DOHH2 (cell line): ENCODE measurements around the gene ALOX15B.

Experiments used
- H3F3A ChIP-seq: fragments of 200-600 bp; sonication (generic), shearing (Covaris generic); 2 replicates; pipeline ENCODE4 v1.6.0; 2016; ENCODE audit warnings: antibody characterized with exemption, mild to moderate bottlenecking; ENCODE audit not compliant: control insufficient read depth, insufficient read depth
- H3K27ac ChIP-seq: fragments of 200-600 bp; sonication (generic); 2 replicates; pipeline ENCODE4 v1.5.1; 2014; ENCODE audit warnings: low read depth, mild to moderate bottlenecking, low read length, moderate library complexity
- H3K27me3 ChIP-seq: fragments of 200-600 bp; sonication (generic); 2 replicates; pipeline ENCODE4 v1.6.1; 2014; ENCODE audit warnings: mild to moderate bottlenecking, low read length, mixed read lengths; ENCODE audit not compliant: control insufficient read depth
- H3K36me3 ChIP-seq: fragments of 200-600 bp; sonication (generic); 2 replicates; pipeline ENCODE4 v1.6.1; 2014; ENCODE audit warnings: mild to moderate bottlenecking, low read length, moderate library complexity, mixed read lengths; ENCODE audit not compliant: control insufficient read depth
- H3K4me1 ChIP-seq: fragments of 200-600 bp; sonication (generic); 2 replicates; pipeline ENCODE4 v1.6.1; 2014; ENCODE audit warnings: mild to moderate bottlenecking, low read length, mixed read lengths; ENCODE audit not compliant: control insufficient read depth
- H3K4me2 ChIP-seq: fragments of 200-600 bp; sonication (generic); 2 replicates; pipeline ENCODE4 v1.6.0; 2014; ENCODE audit warnings: mild to moderate bottlenecking, low read length, moderate library complexity
- H3K4me3 ChIP-seq: fragments of 200-600 bp; sonication (generic); 2 replicates; pipeline ENCODE4 v1.5.1; 2014; ENCODE audit warnings: mild to moderate bottlenecking, low read length, mixed read lengths
- H3K79me2 ChIP-seq: fragments of 200-600 bp; sonication (generic); 2 replicates; pipeline ENCODE4 v1.6.1; 2014; ENCODE audit warnings: mild to moderate bottlenecking, low read length, mixed read lengths; ENCODE audit not compliant: control insufficient read depth
- H3K9me2 ChIP-seq: fragments of 200-600 bp; sonication (generic); replicated peaks from 2 replicates; pipeline ENCODE4 v1.6.1; 2014; ENCODE audit warnings: mild to moderate bottlenecking, low read length, mixed read lengths; ENCODE audit not compliant: control insufficient read depth
- H3K9me3 ChIP-seq: fragments of 200-600 bp; sonication (generic); 2 replicates; pipeline ENCODE4 v1.6.1; 2014; ENCODE audit warnings: antibody characterized with exemption, low read length, mixed read lengths; ENCODE audit not compliant: control insufficient read depth, insufficient read depth
- H4K20me1 ChIP-seq: fragments of 200-600 bp; sonication (generic); 2 replicates; pipeline ENCODE4 v1.6.0; 2014; ENCODE audit warnings: low read depth, mild to moderate bottlenecking, antibody characterized with exemption, low read length, moderate library complexity; ENCODE audit not compliant: control insufficient read depth, insufficient read depth
- CTCF ChIP-seq: fragments of 200-600 bp; sonication (generic); IDR thresholded peaks from one replicate; pipeline ENCODE4 v1.5.1; 2014; ENCODE audit warnings: antibody characterized with exemption, mild to moderate bottlenecking, low read depth, low read length; ENCODE audit not compliant: poor library complexity, severe bottlenecking
- EZH2phosphoT487 ChIP-seq: fragments of 200-600 bp; sonication (generic); IDR thresholded peaks from 2 replicates; pipeline ENCODE4 v1.6.1; 2017; ENCODE audit warnings: borderline replicate concordance, mild to moderate bottlenecking, antibody characterized with exemption, low read length, moderate library complexity, mixed read lengths

The ALOX15B gene

GRCh38 chr17:8087075-8087951 lies 48.5 kb downstream of the ALOX15B start, which contains the start of gene ALOX12B:
TSS of gene ALOX12B (minus strand) at chr17:8087716. CDS start at chr17:8087442, 274 bp downstream.
- Histone ChIP-seq H3K27me3 (peaks cover 41% of the 10 kb centered on the region), H3K9me3 (no peaks in the 10 kb centered on the region), H3F3A (no peaks in the 10 kb centered on the region), H3K4me1 (peaks cover 19% of the 10 kb centered on the region), H3K4me2 (no peak within 1 kb of the TSS), H3K79me2 (no peaks in the 10 kb centered on the region), H4K20me1 (no peaks in the 10 kb centered on the region), H3K4me3 (no peak within 1 kb of the TSS), H3K36me3 (no peaks in the 10 kb centered on the region), H3K9me2 (no peaks in the 10 kb centered on the region), H3K27ac (no peak within 1 kb of the TSS)
- TF ChIP-seq EZH2phosphoT487 (no peak), CTCF (no peak)

- Histone ChIP-seq H3K27me3 (peaks cover 46% of the 10 kb centered on the region), H4K20me1 (no peaks in the 10 kb centered on the region), H3K79me2 (no peaks in the 10 kb centered on the region), H3K36me3 (no peaks in the 10 kb centered on the region), H3K9me2 (no peaks in the 10 kb centered on the region), H3K4me3 (no peak overlapping the region), H3K27ac (no peak overlapping the region), H3F3A (no peaks in the 10 kb centered on the region), H3K4me1 (peaks cover 19% of the 10 kb centered on the region), H3K9me3 (no peaks in the 10 kb centered on the region), H3K4me2 (no peak overlapping the region)
- no peak for TF ChIP-seq CTCF
- no peak for TF ChIP-seq EZH2phosphoT487
These were observed 49.0 kb downstream of the ALOX15B start for GRCh38 chr17:8087952-8088230.

DNA sequence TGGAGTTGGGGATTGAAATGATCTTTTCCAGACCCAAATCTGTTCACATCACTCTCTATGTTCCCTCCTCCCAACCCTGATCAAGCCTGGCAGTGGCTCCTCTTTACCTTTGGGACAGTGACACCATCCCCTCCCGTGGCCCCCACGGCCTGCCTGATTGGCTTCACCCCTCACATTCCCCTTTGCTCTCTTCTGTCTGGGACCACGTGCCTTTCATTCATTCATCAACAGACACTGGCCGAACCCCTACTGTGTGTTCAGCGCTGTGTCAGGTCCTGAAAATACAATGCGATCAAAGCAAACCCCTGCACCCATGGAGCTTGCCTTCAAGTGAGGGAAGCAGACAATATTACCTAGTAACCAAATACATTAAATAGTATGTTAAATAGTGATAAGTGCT lies 50.9 kb downstream of the ALOX15B start:
- H3K4me2 ChIP-seq: no peak overlapping the region
- H3K9me3 ChIP-seq: no peaks in the 10 kb centered on the region
- peaks cover 19% of the 10 kb centered on the region for H3K4me1 ChIP-seq
- H3K79me2 ChIP-seq: no peaks in the 10 kb centered on the region
- H3K4me3 ChIP-seq: no peak overlapping the region
- H3K27ac ChIP-seq: no peak overlapping the region
- no peaks in the 10 kb centered on the region for H3K9me2 ChIP-seq
- H3F3A ChIP-seq: no peaks in the 10 kb centered on the region
- peaks cover 47% of the 10 kb centered on the region for H3K27me3 ChIP-seq
- TF ChIP-seq EZH2phosphoT487: no peak
- H4K20me1 ChIP-seq: no peaks in the 10 kb centered on the region
- H3K36me3 ChIP-seq: no peaks in the 10 kb centered on the region

DNA sequence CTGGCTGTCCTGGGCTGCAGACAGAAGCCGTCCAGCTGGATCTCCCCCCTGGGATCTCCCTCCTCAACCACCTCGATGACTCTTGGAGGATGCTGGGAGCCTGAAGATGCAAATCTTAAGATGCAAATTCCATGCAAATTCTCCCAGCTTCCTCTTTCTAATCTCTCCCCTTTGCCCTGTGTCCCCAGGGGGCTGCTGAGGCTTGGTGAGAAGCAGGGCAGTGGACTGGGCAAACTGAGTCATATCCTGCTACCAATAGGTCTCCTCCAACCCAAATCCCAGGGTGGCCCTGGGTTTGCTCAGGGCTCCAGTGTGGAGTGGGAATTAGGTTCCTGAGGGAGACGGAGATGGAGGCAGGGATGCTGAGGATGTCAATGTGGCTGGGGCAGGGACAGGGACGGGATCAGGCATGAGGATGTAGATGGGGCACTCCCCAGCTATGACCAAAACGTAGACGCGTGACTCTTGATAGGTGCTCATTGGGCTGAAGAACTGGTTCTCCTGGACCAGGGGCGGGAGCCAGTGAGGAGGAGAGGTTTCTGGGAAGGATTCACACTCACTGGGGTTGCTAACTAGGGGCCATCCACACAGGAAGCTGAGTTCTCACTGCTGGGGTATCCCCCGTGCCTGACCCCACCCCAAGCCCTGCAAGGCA lies 52.3 kb downstream of the ALOX15B start:
- H3K36me3 ChIP-seq: no peaks in the 10 kb centered on the region
- no peaks in the 10 kb centered on the region for H3K79me2 ChIP-seq
- H3K4me1 ChIP-seq: peaks cover 19% of the 10 kb centered on the region
- no peaks in the 10 kb centered on the region for H4K20me1 ChIP-seq
- H3K9me3 ChIP-seq: no peaks in the 10 kb centered on the region
- peak overlapping the region; percentile 67 for H3K4me3 ChIP-seq
- H3K27ac ChIP-seq: no peak overlapping the region
- H3F3A ChIP-seq: no peaks in the 10 kb centered on the region
- peaks cover 48% of the 10 kb centered on the region for H3K27me3 ChIP-seq
- H3K4me2 ChIP-seq: peak overlapping the region; percentile 79
- no peak for TF ChIP-seq EZH2phosphoT487
- no peak for TF ChIP-seq CTCF
- no peaks in the 10 kb centered on the region for H3K9me2 ChIP-seq
